KOPT-K1 (cell line): Measurements from ENCODE around the gene DNPH1.

ENCODE experiments used
- H3K27ac ChIP-seq: fragments of 200-600 bp; sonication (generic); 2 replicates; pipeline ENCODE4 v1.5.1; 2016; ENCODE audit warnings: antibody characterized with exemption, mild to moderate bottlenecking, low read depth, low read length; ENCODE audit not compliant: poor library complexity, severe bottlenecking
- H3K36me3 ChIP-seq: fragments of 200-600 bp; sonication (generic); 2 replicates; pipeline ENCODE4 v1.5.1; 2017; ENCODE audit warnings: antibody characterized with exemption, mild to moderate bottlenecking, low read length, moderate library complexity; ENCODE audit not compliant: insufficient read depth
- H3K9me3 ChIP-seq: fragments of 200-600 bp; sonication (generic); 2 replicates; pipeline ENCODE4 v1.5.1; 2017; ENCODE audit warnings: antibody characterized with exemption, low read length, mild to moderate bottlenecking; ENCODE audit not compliant: insufficient read depth, poor library complexity, severe bottlenecking

DNPH1 gene

GRCh38 chr6:43268782-43269272 lies 39.5 kb upstream of the DNPH1 start:
- H3K36me3 ChIP-seq = no peaks in the 10 kb centered on the region
- H3K9me3 ChIP-seq = no peaks in the 10 kb centered on the region
- no peak overlapping the region for H3K27ac ChIP-seq

GRCh38 chr6:43268355-43268700 lies 39.0 kb upstream of the DNPH1 start:
- Histone ChIP-seq H3K36me3 (no peaks in the 10 kb centered on the region), H3K27ac (no peak overlapping the region), H3K9me3 (no peaks in the 10 kb centered on the region)

- Histone ChIP-seq H3K36me3 (no peaks in the 10 kb centered on the region), H3K9me3 (no peaks in the 10 kb centered on the region), H3K27ac (no peak overlapping the region)
Measured at GRCh38 chr6:43267619-43268354, 38.5 kb upstream of the DNPH1 start.

GRCh38 chr6:43265564-43265963 lies 36.3 kb upstream of the DNPH1 start:
- Histone ChIP-seq H3K36me3 (no peaks in the 10 kb centered on the region), H3K9me3 (no peaks in the 10 kb centered on the region), H3K27ac (no peak overlapping the region)

- Histone ChIP-seq H3K9me3 (no peaks in the 10 kb centered on the region), H3K36me3 (no peaks in the 10 kb centered on the region)
Measured at GRCh38 chr6:43264599-43265145, 35.4 kb upstream of the DNPH1 start.

GRCh38 chr6:43263314-43264178 lies 34.3 kb upstream of the DNPH1 start:
- H3K27ac ChIP-seq = no peak overlapping the region
- H3K36me3 ChIP-seq = no peaks in the 10 kb centered on the region
- H3K9me3 ChIP-seq = no peaks in the 10 kb centered on the region

More at GRCh38 chr6:43264599-43265145, 35.4 kb upstream of the DNPH1 start:
- no peak overlapping the region for H3K27ac ChIP-seq

GRCh38 chr6:43262780-43263313 lies 33.6 kb upstream of the DNPH1 start:
- no peaks in the 10 kb centered on the region for H3K36me3 ChIP-seq
- H3K9me3 ChIP-seq = no peaks in the 10 kb centered on the region
- no peak overlapping the region for H3K27ac ChIP-seq

- no peaks in the 10 kb centered on the region for H3K36me3 ChIP-seq
- H3K9me3 ChIP-seq = no peaks in the 10 kb centered on the region
- H3K27ac ChIP-seq = no peak overlapping the region
Measured at GRCh38 chr6:43262000-43262779, 32.9 kb upstream of the DNPH1 start.

- Histone ChIP-seq H3K9me3 (no peaks in the 10 kb centered on the region), H3K27ac (no peak overlapping the region), H3K36me3 (no peaks in the 10 kb centered on the region)
Measured at GRCh38 chr6:43261198-43261597, 31.9 kb upstream of the DNPH1 start.

- Histone ChIP-seq H3K27ac (no peak overlapping the region), H3K9me3 (no peaks in the 10 kb centered on the region), H3K36me3 (no peaks in the 10 kb centered on the region)
Measured at GRCh38 chr6:43260791-43261190, 31.5 kb upstream of the DNPH1 start.

GRCh38 chr6:43258807-43259686 lies 29.8 kb upstream of the DNPH1 start:
- no peaks in the 10 kb centered on the region for H3K9me3 ChIP-seq
- no peak overlapping the region for H3K27ac ChIP-seq
- H3K36me3 ChIP-seq = no peaks in the 10 kb centered on the region

GRCh38 chr6:43258180-43258579 lies 28.9 kb upstream of the DNPH1 start:
- Histone ChIP-seq H3K27ac (no peak overlapping the region), H3K9me3 (no peaks in the 10 kb centered on the region), H3K36me3 (no peaks in the 10 kb centered on the region)

- no peak overlapping the region for H3K27ac ChIP-seq
- no peaks in the 10 kb centered on the region for H3K9me3 ChIP-seq
- no peaks in the 10 kb centered on the region for H3K36me3 ChIP-seq
Measured at GRCh38 chr6:43257367-43258145, 28.3 kb upstream of the DNPH1 start.
